GM19452 (cell line): Measurements from ENCODE around the gene NR2E1.

Experiments used
- ATAC-seq: cut with Tn5 transposase; IDR thresholded peaks from one replicate; pipeline ENCODE4 v1.9.1; 2021; ENCODE audit not compliant: unreplicated experiment

Gene NR2E1

GRCh38 chr6:108156180-108156937 is 9.5 kb upstream of the NR2E1 start:
- ATAC-seq = no peak

- ATAC-seq = no peak
Measured at GRCh38 chr6:108156938-108157233, 8.9 kb upstream of the NR2E1 start.

GRCh38 chr6:108157234-108157980 is 8.4 kb upstream of the NR2E1 start:
- no peak for ATAC-seq

GRCh38 chr6:108157981-108158525 is 7.8 kb upstream of the NR2E1 start:
- no peak for ATAC-seq

GRCh38 chr6:108159981-108160380 is 5.8 kb upstream of the NR2E1 start:
- no peak for ATAC-seq

GRCh38 chr6:108161724-108162282 is 4.0 kb upstream of the NR2E1 start:
- ATAC-seq = no peak

GRCh38 chr6:108163267-108163643 is 2.6 kb upstream of the NR2E1 start:
- ATAC-seq = no peak

- ATAC-seq = no peak
Measured at GRCh38 chr6:108163644-108164542, 1.9 kb upstream of the NR2E1 start.

- ATAC-seq = no peak
Measured at GRCh38 chr6:108164543-108164814, 1.3 kb upstream of the NR2E1 start.

- ATAC-seq = no peak
Measured at GRCh38 chr6:108164815-108165706, 761 bp upstream of the NR2E1 start.

GRCh38 chr6:108166664-108167448 is 1.0 kb downstream of the NR2E1 start:
- ATAC-seq = no peak

- ATAC-seq = no peak
Measured at GRCh38 chr6:108167449-108168089, 1.7 kb downstream of the NR2E1 start.

GRCh38 chr6:108168090-108168463 is 2.3 kb downstream of the NR2E1 start:
- no peak for ATAC-seq

- ATAC-seq = no peak
Measured at GRCh38 chr6:108168501-108169463, 3.0 kb downstream of the NR2E1 start.

GRCh38 chr6:108169464-108170331 is 3.9 kb downstream of the NR2E1 start:
- no peak for ATAC-seq

GRCh38 chr6:108170332-108171290 is 4.8 kb downstream of the NR2E1 start:
- no peak for ATAC-seq
